Prostate gland (tissue), 2 donors: ENCODE measurements around the gene ELMO1.

Experiments
- POLR2A ChIP-seq: fragments of 450-650 bp; IDR thresholded peaks from one replicate; pipeline ENCODE4 v1.6.1; 2016; ENCODE audit warnings: antibody characterized with exemption, mild to moderate bottlenecking
- POLR2AphosphoS5 ChIP-seq: sonication (generic); formaldehyde crosslinking; IDR thresholded peaks from one replicate; pipeline ENCODE4 v1.6.1; 2017; ENCODE audit warnings: antibody characterized with exemption
- TF ChIP-seq, protein P1 (sequence below), 4 experiments: fragments of 200-600 bp in 2 of 4; fragments of 450-650 bp in 2 of 4; sonication (generic) in 2 of 4; IDR thresholded peaks; 1 replicate in 3 of 4; 2 replicates in 1 of 4; pipeline ENCODE4 v1.5.1; 2016 to 2019; ENCODE audit warnings: antibody characterized with exemption in 4 of 4, mild to moderate bottlenecking in 2 of 4, moderate library complexity in 2 of 4

DNA sequence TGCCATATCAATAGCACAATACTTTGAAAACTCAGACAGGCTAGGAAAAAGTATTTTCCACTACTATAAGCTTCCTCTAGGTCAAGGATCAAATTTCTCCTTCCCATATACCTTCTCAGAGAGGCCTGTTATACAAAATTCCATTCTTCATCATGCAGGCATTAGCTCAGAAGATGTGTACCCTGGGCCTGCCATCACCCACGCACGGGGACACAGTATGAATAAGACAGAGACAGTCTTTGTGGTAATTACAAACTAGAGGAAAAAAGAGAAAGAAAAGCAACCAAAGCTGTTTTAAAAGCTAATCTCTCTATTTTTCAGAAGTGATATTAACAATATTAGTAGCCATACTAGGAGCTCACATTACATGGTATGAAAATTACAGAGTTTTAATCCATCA, 487.6 kb downstream of the ELMO1 start:
- TF ChIP-seq POLR2AphosphoS5, result no peak
- TF ChIP-seq, protein P1, sequence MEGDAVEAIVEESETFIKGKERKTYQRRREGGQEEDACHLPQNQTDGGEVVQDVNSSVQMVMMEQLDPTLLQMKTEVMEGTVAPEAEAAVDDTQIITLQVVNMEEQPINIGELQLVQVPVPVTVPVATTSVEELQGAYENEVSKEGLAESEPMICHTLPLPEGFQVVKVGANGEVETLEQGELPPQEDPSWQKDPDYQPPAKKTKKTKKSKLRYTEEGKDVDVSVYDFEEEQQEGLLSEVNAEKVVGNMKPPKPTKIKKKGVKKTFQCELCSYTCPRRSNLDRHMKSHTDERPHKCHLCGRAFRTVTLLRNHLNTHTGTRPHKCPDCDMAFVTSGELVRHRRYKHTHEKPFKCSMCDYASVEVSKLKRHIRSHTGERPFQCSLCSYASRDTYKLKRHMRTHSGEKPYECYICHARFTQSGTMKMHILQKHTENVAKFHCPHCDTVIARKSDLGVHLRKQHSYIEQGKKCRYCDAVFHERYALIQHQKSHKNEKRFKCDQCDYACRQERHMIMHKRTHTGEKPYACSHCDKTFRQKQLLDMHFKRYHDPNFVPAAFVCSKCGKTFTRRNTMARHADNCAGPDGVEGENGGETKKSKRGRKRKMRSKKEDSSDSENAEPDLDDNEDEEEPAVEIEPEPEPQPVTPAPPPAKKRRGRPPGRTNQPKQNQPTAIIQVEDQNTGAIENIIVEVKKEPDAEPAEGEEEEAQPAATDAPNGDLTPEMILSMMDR (IDR thresholded peaks at IDR 0.05), result no peak
- TF ChIP-seq POLR2A, result no peak
